ENCODE data around the gene TCTN3. TPM values are rescaled to one million over a fixed set of nuclear protein-coding genes. Genes with fewer than 3 reads are reported as not detected.

TCTN3 gene
- polyA plus RNA-seq, 1 experiment: 38.0 TPM

- no peaks in the 10 kb centered on the region for H3K27me3 ChIP-seq (ENCODE audit: control insufficient read depth, insufficient read depth, low read length)
- H3K4me3 ChIP-seq (ENCODE audit: low read depth, low read length): no peak overlapping the region
- no peak for DNase-seq (ENCODE audit: low read depth)
- ChIA-PET CTCF (interaction anchor here (1.2 to 1.4 kb wide), 2 partner anchors 10 to 13 kb away, joined by 3 to 4 read pairs; no protein-coding TSS in a partner anchor), POLR2A (no interaction called here)
- no peaks in the 10 kb centered on the region for H3K36me3 ChIP-seq (ENCODE audit: control insufficient read depth, insufficient read depth, low read length)
- no peak for TF ChIP-seq CTCF (IDR thresholded peaks at IDR 0.05; ENCODE audit: insufficient read depth, low read depth, low read length)
Measured at GRCh38 chr10:95716866-95717265, 23.1 kb upstream of the TCTN3 start.

- DNase-seq (ENCODE audit: low read depth): no peak
- ChIA-PET POLR2A (no interaction called here), CTCF (interaction anchor here (0.5 to 1.8 kb wide), 3 partner anchors 9 to 148 kb away, joined by 3 to 4 read pairs (median 4); no protein-coding TSS in a partner anchor)
- H3K27me3 ChIP-seq (ENCODE audit: control insufficient read depth, insufficient read depth, low read length): no peaks in the 10 kb centered on the region
- H3K4me3 ChIP-seq (ENCODE audit: low read depth, low read length): no peak overlapping the region
- no peak for TF ChIP-seq CTCF (IDR thresholded peaks at IDR 0.05; ENCODE audit: insufficient read depth, low read depth, low read length)
- H3K36me3 ChIP-seq (ENCODE audit: control insufficient read depth, insufficient read depth, low read length): no peaks in the 10 kb centered on the region
Measured at GRCh38 chr10:95716466-95716865, 22.7 kb upstream of the TCTN3 start.

- ChIA-PET CTCF (no interaction called here), POLR2A (no interaction called here)
- Histone ChIP-seq H3K36me3 (ENCODE audit: control insufficient read depth, insufficient read depth, low read length) (no peaks in the 10 kb centered on the region), H3K27me3 (ENCODE audit: control insufficient read depth, insufficient read depth, low read length) (no peaks in the 10 kb centered on the region), H3K4me3 (ENCODE audit: low read depth, low read length) (no peak overlapping the region)
- TF ChIP-seq CTCF (IDR thresholded peaks at IDR 0.05; ENCODE audit: insufficient read depth, low read depth, low read length): no peak
- DNase-seq (ENCODE audit: low read depth): no peak
Measured at GRCh38 chr10:95711492-95711891, 17.8 kb upstream of the TCTN3 start.

GRCh38 chr10:95706990-95707389 is 13.3 kb upstream of the TCTN3 start:
- Histone ChIP-seq H3K4me3 (ENCODE audit: low read depth, low read length) (no peak overlapping the region), H3K36me3 (ENCODE audit: control insufficient read depth, insufficient read depth, low read length) (no peaks in the 10 kb centered on the region), H3K27me3 (ENCODE audit: control insufficient read depth, insufficient read depth, low read length) (no peaks in the 10 kb centered on the region)
- DNase-seq (ENCODE audit: low read depth): no peak
- ChIA-PET POLR2A (no interaction called here), CTCF (interaction anchor here (1.3 to 1.8 kb wide), 3 partner anchors 9 to 134 kb away, joined by 4 to 6 read pairs (median 5); partner anchors contain the start of gene TCTN3)
- TF ChIP-seq CTCF (IDR thresholded peaks at IDR 0.05; ENCODE audit: insufficient read depth, low read depth, low read length): no peak

- no peaks in the 10 kb centered on the region for H3K36me3 ChIP-seq (ENCODE audit: control insufficient read depth, insufficient read depth, low read length)
- ChIA-PET POLR2A (no interaction called here), CTCF (interaction anchor here (1.0 to 1.8 kb wide), 4 partner anchors 10 to 158 kb away, joined by 4 to 6 read pairs (median 4); partner anchors contain the start of gene TCTN3)
Measured at GRCh38 chr10:95706573-95706972, 12.8 kb upstream of the TCTN3 start.

More at GRCh38 chr10:95706573-95706972, 12.8 kb upstream of the TCTN3 start:
- H3K4me3 ChIP-seq (ENCODE audit: low read depth, low read length): no peak overlapping the region
- TF ChIP-seq CTCF (IDR thresholded peaks at IDR 0.05; ENCODE audit: insufficient read depth, low read depth, low read length): no peak
- no peaks in the 10 kb centered on the region for H3K27me3 ChIP-seq (ENCODE audit: control insufficient read depth, insufficient read depth, low read length)
- DNase-seq (ENCODE audit: low read depth): no peak
